GM21528 (cell line): ENCODE measurements around the gene FAM9A.

Experiments
- ATAC-seq: cut with Tn5 transposase; IDR thresholded peaks from one replicate; pipeline ENCODE4 v1.9.1; 2021; ENCODE audit warnings: mild to moderate bottlenecking, moderate library complexity; ENCODE audit not compliant: unreplicated experiment, low FRiP score

FAM9A gene

GRCh38 chrX:8801041-8801599 lies at the start of gene FAM9A:
Gene FAM9A, minus strand, starts transcription at chrX:8801383. Its CDS starts 1,212 bp downstream, at chrX:8800171.
- no peak for ATAC-seq

GRCh38 chrX:8850478-8850877 lies 49.3 kb upstream of the FAM9A start:
- no peak for ATAC-seq

- ATAC-seq, result no peak
These were observed 48.8 kb upstream of the FAM9A start for GRCh38 chrX:8849945-8850344.

GRCh38 chrX:8849458-8849857 lies 48.3 kb upstream of the FAM9A start:
- ATAC-seq, result no peak

- no peak for ATAC-seq
These were observed 47.7 kb upstream of the FAM9A start for GRCh38 chrX:8848911-8849310.

- no peak for ATAC-seq
These were observed 47.3 kb upstream of the FAM9A start for GRCh38 chrX:8848441-8848840.

- no peak for ATAC-seq
These were observed 46.2 kb upstream of the FAM9A start for GRCh38 chrX:8847360-8847759.

- no peak for ATAC-seq
These were observed 45.1 kb upstream of the FAM9A start for GRCh38 chrX:8846266-8846665.

GRCh38 chrX:8845469-8845868 lies 44.3 kb upstream of the FAM9A start:
- no peak for ATAC-seq

GRCh38 chrX:8845060-8845459 lies 43.9 kb upstream of the FAM9A start:
- no peak for ATAC-seq

GRCh38 chrX:8844157-8844556 lies 43.0 kb upstream of the FAM9A start:
- no peak for ATAC-seq

GRCh38 chrX:8841911-8842310 lies 40.7 kb upstream of the FAM9A start:
- ATAC-seq, result no peak

GRCh38 chrX:8834392-8834791 lies 33.2 kb upstream of the FAM9A start:
- no peak for ATAC-seq

GRCh38 chrX:8832582-8833378 lies 31.6 kb upstream of the FAM9A start:
- ATAC-seq, result no peak

- no peak for ATAC-seq
These were observed 22.5 kb upstream of the FAM9A start for GRCh38 chrX:8823698-8824097.

- ATAC-seq, result no peak
These were observed 20.8 kb upstream of the FAM9A start for GRCh38 chrX:8822002-8822401.

GRCh38 chrX:8820910-8821527 lies 19.8 kb upstream of the FAM9A start:
- no peak for ATAC-seq

GRCh38 chrX:8815460-8816065 lies 14.4 kb upstream of the FAM9A start:
- no peak for ATAC-seq

GRCh38 chrX:8813036-8813435 lies 11.9 kb upstream of the FAM9A start:
- ATAC-seq, result no peak

- ATAC-seq, result no peak
These were observed 10.4 kb upstream of the FAM9A start for GRCh38 chrX:8811611-8812010.

GRCh38 chrX:8808661-8809060 lies 7.5 kb upstream of the FAM9A start:
- ATAC-seq, result no peak
